ENCODE measurements around the gene NFAM1. TPM values are rescaled to one million over a fixed set of nuclear protein-coding genes. Genes with fewer than 3 reads are reported as not detected.

The NFAM1 gene
- total RNA-seq, 6 donors from 2014 or later, result 8.7 to 36.7 (median 15.9) TPM

DNA sequence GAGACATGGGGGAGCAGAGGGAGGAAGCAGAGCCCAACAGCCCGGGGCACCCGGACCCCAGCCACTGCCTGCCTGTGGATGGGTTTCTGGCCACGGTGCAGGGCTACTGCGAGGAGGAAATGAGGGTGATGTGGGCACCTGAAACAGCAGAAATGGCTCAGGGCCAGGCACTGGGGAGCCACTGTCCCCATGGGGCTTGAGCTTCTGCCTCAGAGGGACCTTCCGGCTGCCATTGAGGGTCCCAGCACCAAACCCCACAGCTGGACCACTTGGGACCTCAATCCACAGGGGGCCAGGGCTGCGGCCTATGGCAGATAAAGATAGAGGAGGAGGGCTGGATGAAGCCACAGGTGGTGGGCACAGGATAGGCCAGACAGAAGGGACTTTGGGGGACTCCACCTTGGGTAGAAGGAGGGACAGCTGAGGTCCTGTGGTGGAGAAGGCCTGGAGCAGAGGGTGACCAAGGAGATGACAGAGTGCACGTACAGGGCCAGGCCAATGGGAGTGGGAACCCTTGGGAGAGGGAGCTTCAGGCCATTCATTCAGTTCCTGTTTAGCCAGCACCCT, 48.3 kb downstream of the NFAM1 start:
- WGBS, 2 donors, result 81 to 86% methylated on average over 6 to 7 of the region's 7 CpGs
- TF ChIP-seq EP300 (IDR thresholded peaks at IDR 0.05), result no peak
- no peak for TF ChIP-seq POLR2A (IDR thresholded peaks at IDR 0.05)
- no peak for TF ChIP-seq POLR2AphosphoS5 (IDR thresholded peaks at IDR 0.05)
- TF ChIP-seq, protein P1, sequence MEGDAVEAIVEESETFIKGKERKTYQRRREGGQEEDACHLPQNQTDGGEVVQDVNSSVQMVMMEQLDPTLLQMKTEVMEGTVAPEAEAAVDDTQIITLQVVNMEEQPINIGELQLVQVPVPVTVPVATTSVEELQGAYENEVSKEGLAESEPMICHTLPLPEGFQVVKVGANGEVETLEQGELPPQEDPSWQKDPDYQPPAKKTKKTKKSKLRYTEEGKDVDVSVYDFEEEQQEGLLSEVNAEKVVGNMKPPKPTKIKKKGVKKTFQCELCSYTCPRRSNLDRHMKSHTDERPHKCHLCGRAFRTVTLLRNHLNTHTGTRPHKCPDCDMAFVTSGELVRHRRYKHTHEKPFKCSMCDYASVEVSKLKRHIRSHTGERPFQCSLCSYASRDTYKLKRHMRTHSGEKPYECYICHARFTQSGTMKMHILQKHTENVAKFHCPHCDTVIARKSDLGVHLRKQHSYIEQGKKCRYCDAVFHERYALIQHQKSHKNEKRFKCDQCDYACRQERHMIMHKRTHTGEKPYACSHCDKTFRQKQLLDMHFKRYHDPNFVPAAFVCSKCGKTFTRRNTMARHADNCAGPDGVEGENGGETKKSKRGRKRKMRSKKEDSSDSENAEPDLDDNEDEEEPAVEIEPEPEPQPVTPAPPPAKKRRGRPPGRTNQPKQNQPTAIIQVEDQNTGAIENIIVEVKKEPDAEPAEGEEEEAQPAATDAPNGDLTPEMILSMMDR (IDR thresholded peaks at IDR 0.05), result no peak
- Histone ChIP-seq H3K27ac (no peak overlapping the region), H3K27me3 (no peaks in the 10 kb centered on the region), H3K36me3 (no peaks in the 10 kb centered on the region), H3K4me1 (no peaks in the 10 kb centered on the region), H3K4me3 (no peak overlapping the region), H3K9me3 (no peaks in the 10 kb centered on the region)
- DNase-seq (no peak), ATAC-seq (ENCODE audit: low FRiP score in 2 of 2) (no peak)

DNA sequence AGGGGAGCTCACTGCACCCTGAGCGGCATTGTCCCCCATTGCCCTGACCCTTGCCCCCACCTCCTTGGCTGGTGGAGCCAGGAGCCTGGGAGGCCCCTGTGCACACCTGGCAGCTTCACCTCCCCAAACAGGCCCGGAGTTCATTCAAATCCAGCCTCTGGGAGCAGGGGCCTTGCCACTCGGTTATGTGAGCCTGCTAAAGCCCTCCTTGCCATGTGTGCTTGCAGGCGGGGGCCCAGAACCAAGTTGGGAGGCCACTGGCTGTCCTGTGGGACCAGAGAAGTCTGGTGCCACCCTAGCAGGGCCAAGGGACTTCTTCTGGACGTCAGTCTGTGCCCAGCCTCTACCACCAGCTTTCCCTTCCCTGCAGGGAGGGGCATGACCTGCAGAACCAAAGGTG, 48.9 kb downstream of the NFAM1 start:
- Histone ChIP-seq H3K36me3 (no peaks in the 10 kb centered on the region), H3K4me1 (no peaks in the 10 kb centered on the region), H3K9me3 (no peaks in the 10 kb centered on the region), H3K4me3 (no peak overlapping the region), H3K27ac (no peak overlapping the region), H3K27me3 (no peaks in the 10 kb centered on the region)
- no peak for TF ChIP-seq EP300 (IDR thresholded peaks at IDR 0.05)
- no peak for TF ChIP-seq POLR2A (IDR thresholded peaks at IDR 0.05)
- TF ChIP-seq, protein P1 (IDR thresholded peaks at IDR 0.05), result no peak
- no peak for TF ChIP-seq POLR2AphosphoS5 (IDR thresholded peaks at IDR 0.05)
- WGBS, 2 donors, result 96 to 100% methylated on average over 1 to 4 of the region's 5 CpGs
- no peak for DNase-seq
- ATAC-seq (ENCODE audit: low FRiP score in 2 of 2), result no peak

DNA sequence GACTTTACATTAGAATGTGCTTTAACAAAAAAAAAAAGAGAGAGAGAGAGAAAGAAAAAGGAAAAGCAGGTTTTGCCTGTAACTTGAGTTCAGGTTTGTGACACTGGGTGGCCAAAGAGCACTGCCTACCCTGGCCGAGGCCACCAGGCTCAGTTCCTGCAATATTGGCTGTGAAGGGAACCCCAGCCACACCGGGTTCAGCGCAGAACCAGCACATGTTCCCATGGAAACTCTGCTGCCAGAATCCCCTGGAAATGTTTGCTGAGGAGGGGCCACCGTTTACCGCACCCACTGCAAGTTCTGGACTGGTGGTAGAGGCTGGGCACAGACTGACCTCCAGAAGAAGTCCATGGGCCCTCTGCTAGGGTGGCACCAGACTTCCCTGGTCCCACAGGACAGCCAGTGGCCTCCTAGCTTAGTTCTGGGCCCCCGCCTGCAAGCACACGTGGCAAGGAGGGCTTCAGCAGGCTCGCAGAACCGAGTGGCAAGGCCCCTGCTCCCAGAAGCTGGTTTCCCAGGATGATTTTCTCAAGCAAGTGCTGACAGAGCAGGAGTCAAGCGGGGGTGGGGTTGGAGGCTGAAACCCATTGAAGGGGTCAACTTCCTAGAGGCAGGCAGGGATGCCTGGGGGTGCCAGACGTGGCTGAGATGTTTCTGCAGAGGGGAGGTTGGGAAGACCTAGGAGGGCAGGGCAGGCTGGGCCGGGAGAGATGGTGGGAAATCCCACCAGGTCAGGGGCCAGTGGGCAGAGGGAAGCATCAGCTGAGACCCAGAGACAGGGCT, 51.2 kb downstream of the NFAM1 start:
- Histone ChIP-seq H3K9me3 (no peaks in the 10 kb centered on the region), H3K27ac (no peak overlapping the region), H3K4me1 (peaks cover 0 to 12% (median 7%) of the 10 kb centered on the region in 4 donors), H3K36me3 (no peaks in the 10 kb centered on the region), H3K27me3 (no peaks in the 10 kb centered on the region), H3K4me3 (no peak overlapping the region)
- TF ChIP-seq, protein P1 (IDR thresholded peaks at IDR 0.05), result no peak
- no peak for TF ChIP-seq POLR2AphosphoS5 (IDR thresholded peaks at IDR 0.05)
- no peak for TF ChIP-seq EP300 (IDR thresholded peaks at IDR 0.05)
- no peak for DNase-seq
- ATAC-seq (ENCODE audit: low FRiP score in 2 of 2), result no peak
- 65 to 67% methylated on average over 8 to 12 of the region's 12 CpGs for WGBS, 2 donors

DNA sequence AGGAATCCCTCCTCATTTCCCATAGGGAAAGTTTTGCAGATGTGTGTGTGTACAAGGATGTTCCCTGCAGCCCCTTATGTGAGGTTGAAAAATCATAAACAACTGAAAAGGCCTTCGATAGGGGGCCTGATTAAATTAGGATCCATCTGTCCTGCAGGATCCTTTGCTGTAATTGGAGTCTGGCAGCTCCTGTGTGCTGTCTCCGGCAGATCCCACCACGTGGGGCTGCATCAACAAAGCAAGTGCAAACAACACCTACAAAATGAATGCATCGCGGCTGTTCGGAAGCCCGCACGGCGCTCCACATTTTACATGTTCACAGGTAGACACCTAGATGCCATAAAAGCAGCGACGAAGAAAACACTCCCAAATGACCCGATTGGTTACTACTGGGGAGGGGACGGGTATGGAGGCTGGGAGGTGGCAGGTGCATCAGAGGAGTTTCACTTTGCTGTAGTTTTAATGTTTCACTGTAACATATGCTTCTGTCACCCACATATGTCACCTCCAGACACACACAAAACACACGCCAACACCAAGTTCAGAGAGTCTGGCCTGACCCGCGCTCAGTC, 52.2 kb downstream of the NFAM1 start:
- Histone ChIP-seq H3K4me3 (no peak overlapping the region), H3K27ac (no peak overlapping the region), H3K27me3 (no peaks in the 10 kb centered on the region), H3K36me3 (no peaks in the 10 kb centered on the region), H3K9me3 (no peaks in the 10 kb centered on the region), H3K4me1 (peaks cover 0 to 21% (median 11%) of the 10 kb centered on the region in 4 donors)
- TF ChIP-seq EP300 (IDR thresholded peaks at IDR 0.05) (no peak), POLR2A (IDR thresholded peaks at IDR 0.05) (no peak), POLR2AphosphoS5 (IDR thresholded peaks at IDR 0.05) (no peak)
- TF ChIP-seq, protein P1 (IDR thresholded peaks at IDR 0.05), result no peak
- DNase-seq, result no peak
- ATAC-seq (ENCODE audit: low FRiP score in 2 of 2), result no peak
- 88 to 92% methylated on average over 10 to 16 of the region's 16 CpGs for WGBS, 2 donors
